PC-3 (cell line): ENCODE measurements around the gene GALNT2. TPM values are rescaled to one million over a fixed set of nuclear protein-coding genes. Genes with fewer than 3 reads are reported as not detected.
A peak's percentile ranks its signal among the peaks of the same experiment; 100 is the strongest.

Source experiments
- ATAC-seq: fragments of 200-7000 bp; cut with Tn5 transposase; 2 replicates; pipeline ENCODE4 v1.9.1; 2020; ENCODE audit warnings: mild to moderate bottlenecking, moderate library complexity
- BruUV-seq: library from RNA; stranded (reverse); fragments of 400-500 nt; replicated peaks from 2 replicates; lab custom pipeline; 2021; lab: Mats Ljungman, UMichigan
- CTCF ChIA-PET: fragments of 300-600 bp; sonication (Branson Sonifier 250); formaldehyde crosslinking; loops from one replicate; lab custom pipeline; 2022; ENCODE audit warnings: antibody characterized with exemption; lab: Charles Lee
- POLR2A ChIA-PET: fragments of 300-600 bp; sonication (Branson Sonifier 250); formaldehyde crosslinking; loops from one replicate; lab custom pipeline; 2022; ENCODE audit warnings: antibody characterized with exemption; ENCODE audit not compliant: unreplicated experiment; lab: Charles Lee
- DNase-seq: peaks from one replicate; pipeline ENCODE4 v3.0.0-alpha.2; 2015
- H2AFZ ChIP-seq: fragments of 300-600 bp; sonication (generic); 2 replicates; pipeline ENCODE4 v1.6.0; 2016; ENCODE audit warnings: antibody characterized with exemption, low read length
- H3F3A ChIP-seq: fragments of 300-600 bp; sonication (generic); one replicate; pipeline ENCODE4 v1.6.0; 2017; ENCODE audit warnings: antibody characterized with exemption, low read length, control low read depth, mild to moderate bottlenecking; ENCODE audit not compliant: unreplicated experiment
- H3K27ac ChIP-seq: fragments of 300-600 bp; sonication (generic); 2 replicates; pipeline ENCODE4 v1.5.1; 2016; ENCODE audit warnings: mild to moderate bottlenecking, low read length
- H3K27me3 ChIP-seq: fragments of 300-600 bp; sonication (generic); 2 replicates; pipeline ENCODE4 v1.6.1; 2016; ENCODE audit warnings: low read length, mixed read lengths
- H3K36me3 ChIP-seq: fragments of 300-600 bp; sonication (generic); 2 replicates; pipeline ENCODE4 v1.6.1; 2016; ENCODE audit warnings: low read depth, mixed run types, low read length, mixed read lengths
- H3K4me1 ChIP-seq: fragments of 300-600 bp; sonication (generic); 2 replicates; pipeline ENCODE4 v1.5.1; 2016; ENCODE audit warnings: low read length; ENCODE audit not compliant: insufficient read depth
- H3K4me2 ChIP-seq: fragments of 300-600 bp; sonication (generic); 2 replicates; pipeline ENCODE4 v1.6.0; 2016; ENCODE audit warnings: low read length
- H3K4me3 ChIP-seq: fragments of 300-600 bp; sonication (generic); 2 replicates; pipeline ENCODE4 v1.5.1; 2016; ENCODE audit warnings: mild to moderate bottlenecking, low read length, mixed read lengths
- H3K79me2 ChIP-seq: fragments of 300-600 bp; sonication (generic); 2 replicates; pipeline ENCODE4 v1.6.1; 2017; ENCODE audit warnings: low read length, mixed read lengths
- H3K9ac ChIP-seq: fragments of 300-600 bp; sonication (generic); 2 replicates; pipeline ENCODE4 v1.6.0; 2016; ENCODE audit warnings: mild to moderate bottlenecking, low read length
- H3K9me2 ChIP-seq: fragments of 300-600 bp; sonication (generic); replicated peaks from 2 replicates; pipeline ENCODE4 v1.6.1; 2016; ENCODE audit warnings: mixed run types, low read length, mixed read lengths
- H3K9me3 ChIP-seq: fragments of 300-600 bp; sonication (generic); 2 replicates; pipeline ENCODE4 v1.6.1; 2016; ENCODE audit warnings: low read length, mixed read lengths
- H4K20me1 ChIP-seq: fragments of 300-600 bp; sonication (generic); 2 replicates; pipeline ENCODE4 v1.6.1; 2016; ENCODE audit warnings: low read length, mixed read lengths
- EZH2 ChIP-seq: fragments of 300-600 bp; sonication (generic); IDR thresholded peaks from one replicate; pipeline ENCODE4 v1.6.1; 2017; ENCODE audit warnings: antibody characterized with exemption, mild to moderate bottlenecking, low read length; ENCODE audit not compliant: unreplicated experiment
- EZH2phosphoT487 ChIP-seq: fragments of 300-600 bp; sonication (generic); IDR thresholded peaks from 2 replicates; pipeline ENCODE4 v1.6.1; 2018; ENCODE audit warnings: mild to moderate bottlenecking, antibody characterized with exemption, low read length, borderline replicate concordance
- intact Hi-C: fragments of 100-400 bp; cut with micrococcal nuclease; formaldehyde crosslinking; loops from 2 replicates; pipeline ENCODE4 v1.9.0; 2023
- total RNA-seq: library from RNA; depleted of rRNA; stranded (reverse); fragments of >200 nt; gene quantifications from 2 replicates; pipeline ENCODE4 v1.2.3, GENCODE V29; 2014
- TF ChIP-seq, protein P1 (sequence below): fragments of 300-600 bp; sonication (generic); conservative IDR thresholded peaks from 2 replicates; pipeline ENCODE4 v1.5.1; 2017; ENCODE audit warnings: antibody characterized with exemption, low read depth, mild to moderate bottlenecking, low read length

Gene GALNT2
- total RNA-seq, 1 experiment from 2014 or later = 182 TPM

DNA sequence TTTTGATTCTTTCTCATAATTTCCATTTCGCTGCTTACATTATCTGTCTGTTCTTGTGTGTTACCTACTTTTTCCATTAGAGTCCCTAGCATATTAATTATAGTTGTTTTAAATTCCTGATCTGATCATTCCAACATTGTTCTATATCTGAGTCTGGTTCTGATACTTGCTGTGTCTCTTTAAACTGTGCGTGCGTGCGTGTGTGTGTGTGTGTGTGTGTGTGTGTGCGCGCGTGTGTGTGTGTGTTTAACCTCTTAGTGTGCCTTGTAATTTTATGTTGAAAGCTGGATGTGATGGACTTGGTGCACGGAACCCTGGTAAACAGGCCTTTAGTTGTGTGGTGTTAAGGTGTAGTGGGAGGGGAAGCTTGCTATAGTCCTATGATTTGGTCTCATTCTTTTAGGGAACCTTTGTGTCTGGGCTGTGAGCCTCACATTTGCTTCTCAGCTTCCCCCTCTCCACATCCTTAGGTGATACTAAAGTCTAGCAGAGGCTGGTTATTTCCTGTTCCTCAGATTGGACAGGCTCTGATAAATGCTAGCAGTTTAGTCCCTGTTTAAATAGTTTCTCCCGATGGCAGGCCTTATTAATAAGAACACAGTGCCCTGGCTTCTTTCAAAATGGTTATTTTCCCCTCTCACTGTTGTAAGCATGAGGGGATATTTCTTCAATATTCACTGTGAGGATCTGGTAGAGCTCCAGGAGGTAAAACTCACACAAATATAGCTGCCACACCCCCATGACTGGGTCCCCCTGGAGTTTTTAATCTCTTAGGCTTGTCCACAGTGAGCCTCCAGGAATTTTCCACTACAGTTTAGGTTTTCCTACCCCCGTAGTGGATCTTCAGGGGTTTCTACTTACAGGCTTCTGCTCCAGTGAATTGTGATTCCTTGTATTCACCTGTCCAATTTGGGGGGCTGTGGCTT, 118.3 kb downstream of the GALNT2 start:
- Histone ChIP-seq H3K27ac (peak overlapping the region; percentile 65), H3K36me3 (peaks cover 16% of the 10 kb centered on the region), H3K79me2 (peaks cover 93% of the 10 kb centered on the region), H3F3A (no peaks in the 10 kb centered on the region), H3K4me1 (peaks cover 23% of the 10 kb centered on the region), H3K9me2 (no peaks in the 10 kb centered on the region), H3K4me2 (peak overlapping the region; percentile 73), H3K27me3 (no peaks in the 10 kb centered on the region), H3K9me3 (no peaks in the 10 kb centered on the region), H3K4me3 (peak overlapping the region; percentile 43), H2AFZ (peak overlapping the region; percentile 26), H4K20me1 (peaks cover 10% of the 10 kb centered on the region), H3K9ac (peak overlapping the region; percentile 29)
- DNase-seq (peak; percentile 22), ATAC-seq (peak; percentile 18)
- CTCF ChIA-PET = interaction anchor here (0.7 kb wide), 1 partner anchor 107 kb away, joined by 3 read pairs; no protein-coding TSS in a partner anchor
- TF ChIP-seq, protein P1, sequence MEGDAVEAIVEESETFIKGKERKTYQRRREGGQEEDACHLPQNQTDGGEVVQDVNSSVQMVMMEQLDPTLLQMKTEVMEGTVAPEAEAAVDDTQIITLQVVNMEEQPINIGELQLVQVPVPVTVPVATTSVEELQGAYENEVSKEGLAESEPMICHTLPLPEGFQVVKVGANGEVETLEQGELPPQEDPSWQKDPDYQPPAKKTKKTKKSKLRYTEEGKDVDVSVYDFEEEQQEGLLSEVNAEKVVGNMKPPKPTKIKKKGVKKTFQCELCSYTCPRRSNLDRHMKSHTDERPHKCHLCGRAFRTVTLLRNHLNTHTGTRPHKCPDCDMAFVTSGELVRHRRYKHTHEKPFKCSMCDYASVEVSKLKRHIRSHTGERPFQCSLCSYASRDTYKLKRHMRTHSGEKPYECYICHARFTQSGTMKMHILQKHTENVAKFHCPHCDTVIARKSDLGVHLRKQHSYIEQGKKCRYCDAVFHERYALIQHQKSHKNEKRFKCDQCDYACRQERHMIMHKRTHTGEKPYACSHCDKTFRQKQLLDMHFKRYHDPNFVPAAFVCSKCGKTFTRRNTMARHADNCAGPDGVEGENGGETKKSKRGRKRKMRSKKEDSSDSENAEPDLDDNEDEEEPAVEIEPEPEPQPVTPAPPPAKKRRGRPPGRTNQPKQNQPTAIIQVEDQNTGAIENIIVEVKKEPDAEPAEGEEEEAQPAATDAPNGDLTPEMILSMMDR = no peak
- no peak for TF ChIP-seq EZH2phosphoT487
- TF ChIP-seq EZH2 = no peak
- TSS peak; percentile 98 for BruUV-seq
- POLR2A ChIA-PET = interaction anchor here (0.6 to 0.9 kb wide), 3 partner anchors 80 to 142 kb away, joined by 3 to 5 read pairs (median 3); no protein-coding TSS in a partner anchor
- intact Hi-C loops = loop anchor here (1.0 to 5.0 kb wide), 5 partner anchors 14 to 122 kb away; no protein-coding TSS in a partner anchor

DNA sequence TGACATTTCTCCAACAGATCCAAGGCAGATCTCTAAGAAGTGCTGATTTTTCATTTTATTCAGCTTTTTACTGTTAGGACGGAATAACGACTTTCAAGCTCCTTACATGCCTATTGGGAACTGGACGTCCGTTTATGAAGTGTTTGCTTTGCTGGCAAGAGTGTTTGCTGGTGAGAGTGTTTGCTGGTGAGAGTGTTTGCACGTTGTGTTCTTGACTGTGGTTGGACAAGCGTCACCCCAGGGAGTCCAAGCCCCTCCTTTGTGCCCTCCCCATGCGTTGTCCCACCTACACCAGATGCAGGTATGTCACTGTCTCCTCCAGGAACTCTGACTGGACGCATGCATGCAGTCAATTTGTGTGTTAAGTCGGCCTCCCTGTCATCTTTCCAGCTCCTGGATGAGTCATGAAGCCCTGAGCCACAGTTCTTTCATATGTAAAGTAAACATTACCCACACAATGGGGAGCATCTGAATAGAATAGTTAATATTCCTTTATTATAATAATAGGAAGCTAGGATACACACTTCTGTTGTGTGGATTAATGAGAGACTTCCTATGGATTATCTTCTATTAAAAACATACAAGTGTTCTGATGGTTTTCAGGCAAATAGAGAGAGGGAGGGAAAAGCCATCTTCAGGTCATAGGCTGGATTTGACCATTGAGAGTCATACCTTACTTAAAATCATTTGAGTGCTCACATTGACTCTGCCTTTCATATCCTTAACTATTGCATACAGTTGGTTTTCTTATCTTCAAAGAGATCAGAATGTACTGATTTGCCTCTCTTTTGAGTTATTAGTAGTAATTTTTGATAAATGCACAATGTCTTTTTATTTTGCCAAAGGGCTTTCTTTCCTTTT, 119.2 kb downstream of the GALNT2 start:
- Histone ChIP-seq H3K9ac (peak overlapping the region; percentile 29), H3K4me1 (peaks cover 23% of the 10 kb centered on the region), H2AFZ (peak overlapping the region; percentile 26), H4K20me1 (peaks cover 10% of the 10 kb centered on the region), H3K36me3 (peaks cover 9% of the 10 kb centered on the region; the same call in 1 of the 2 replicates), H3K9me2 (no peaks in the 10 kb centered on the region), H3K79me2 (peaks cover 93% of the 10 kb centered on the region), H3K9me3 (no peaks in the 10 kb centered on the region), H3F3A (no peaks in the 10 kb centered on the region), H3K27ac (peak overlapping the region; percentile 65), H3K27me3 (no peaks in the 10 kb centered on the region), H3K4me2 (peak overlapping the region; percentile 73), H3K4me3 (peak overlapping the region; percentile 43)
- DNase-seq = peak; percentile 100
- peak; percentile 99 for ATAC-seq
- intact Hi-C loops = loop anchor here (1.0 to 5.0 kb wide), 5 partner anchors 15 to 121 kb away; no protein-coding TSS in a partner anchor
- no TSS peak for BruUV-seq
- TF ChIP-seq EZH2phosphoT487 = no peak
- TF ChIP-seq, protein P1 = no peak
- no peak for TF ChIP-seq EZH2
- ChIA-PET CTCF (interaction anchor here (0.5 to 0.7 kb wide), 2 partner anchors 108 to 625 kb away, joined by 3 to 6 read pairs; no protein-coding TSS in a partner anchor), POLR2A (interaction anchor here (0.5 to 0.9 kb wide), 5 partner anchors 77 to 416 kb away, joined by 3 to 12 read pairs (median 3); no protein-coding TSS in a partner anchor)
